Fibroblast of villous mesenchyme (primary cell): ENCODE data around the gene ZEB2. TPM values are rescaled to one million over a fixed set of nuclear protein-coding genes. Genes with fewer than 3 reads are reported as not detected.

Source experiments
- DNase-seq: peaks from one replicate; pipeline ENCODE4 v3.0.0-alpha.2; 2010; ENCODE audit warnings: low read depth
- H3K4me3 ChIP-seq: 2 replicates; pipeline ENCODE4 v1.5.1; 2011; ENCODE audit warnings: low read depth, mild to moderate bottlenecking, low read length
- total RNA-seq: library from RNA; depleted of rRNA; stranded (reverse); fragments of >200 nt; gene quantifications from 2 replicates; pipeline ENCODE4 v1.2.3, GENCODE V29; 2012
- TF ChIP-seq, protein P1 (sequence below): IDR thresholded peaks from 2 replicates; pipeline ENCODE4 v1.5.1; 2012; ENCODE audit warnings: low read depth, mild to moderate bottlenecking, low read length; ENCODE audit not compliant: insufficient read depth

Gene ZEB2
- total RNA-seq, 1 donor = 50.1 TPM

DNA sequence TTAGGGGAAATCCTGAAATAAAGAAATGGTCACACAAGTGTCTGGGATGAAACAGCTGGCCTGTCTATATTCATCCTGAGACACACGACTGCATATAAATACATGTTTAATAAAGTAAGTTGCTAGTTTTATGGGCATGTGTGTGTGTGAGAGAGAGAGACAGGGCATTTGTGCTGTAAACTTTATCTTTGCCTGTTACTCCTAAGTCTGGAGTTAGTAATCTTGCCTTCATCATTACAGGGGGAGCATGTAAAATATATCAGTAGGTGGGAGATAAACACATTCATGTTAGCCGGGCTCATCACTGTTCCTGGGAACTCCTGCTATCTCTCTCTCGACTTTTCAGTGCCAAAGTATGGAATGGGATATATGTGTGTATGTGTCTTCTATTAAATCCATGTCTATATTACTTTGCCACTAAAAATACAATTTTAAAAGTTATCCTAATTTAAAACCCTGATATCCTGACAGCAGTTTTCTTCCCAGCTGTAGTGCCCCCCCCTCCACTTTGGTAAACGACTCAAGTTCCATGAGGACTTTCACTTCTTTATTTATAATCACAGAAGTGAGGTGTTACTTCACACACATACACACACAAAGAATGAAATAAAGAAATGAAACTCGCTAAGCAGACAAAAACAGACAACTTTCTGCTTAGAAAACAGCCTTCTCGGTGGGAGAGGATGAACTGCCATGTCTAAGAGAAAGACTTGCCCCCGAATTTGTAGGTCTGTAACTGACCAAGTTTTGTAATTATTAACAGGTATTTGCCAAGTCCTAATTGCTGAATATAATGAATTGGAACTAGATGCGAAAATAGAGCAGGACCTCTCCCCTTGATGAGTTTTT is 947 bp downstream of the ZEB2 start:
- TF ChIP-seq, protein P1, sequence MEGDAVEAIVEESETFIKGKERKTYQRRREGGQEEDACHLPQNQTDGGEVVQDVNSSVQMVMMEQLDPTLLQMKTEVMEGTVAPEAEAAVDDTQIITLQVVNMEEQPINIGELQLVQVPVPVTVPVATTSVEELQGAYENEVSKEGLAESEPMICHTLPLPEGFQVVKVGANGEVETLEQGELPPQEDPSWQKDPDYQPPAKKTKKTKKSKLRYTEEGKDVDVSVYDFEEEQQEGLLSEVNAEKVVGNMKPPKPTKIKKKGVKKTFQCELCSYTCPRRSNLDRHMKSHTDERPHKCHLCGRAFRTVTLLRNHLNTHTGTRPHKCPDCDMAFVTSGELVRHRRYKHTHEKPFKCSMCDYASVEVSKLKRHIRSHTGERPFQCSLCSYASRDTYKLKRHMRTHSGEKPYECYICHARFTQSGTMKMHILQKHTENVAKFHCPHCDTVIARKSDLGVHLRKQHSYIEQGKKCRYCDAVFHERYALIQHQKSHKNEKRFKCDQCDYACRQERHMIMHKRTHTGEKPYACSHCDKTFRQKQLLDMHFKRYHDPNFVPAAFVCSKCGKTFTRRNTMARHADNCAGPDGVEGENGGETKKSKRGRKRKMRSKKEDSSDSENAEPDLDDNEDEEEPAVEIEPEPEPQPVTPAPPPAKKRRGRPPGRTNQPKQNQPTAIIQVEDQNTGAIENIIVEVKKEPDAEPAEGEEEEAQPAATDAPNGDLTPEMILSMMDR = no peak
- DNase-seq = peak; percentile 64
- H3K4me3 ChIP-seq = peak overlapping the region; percentile 81

DNA sequence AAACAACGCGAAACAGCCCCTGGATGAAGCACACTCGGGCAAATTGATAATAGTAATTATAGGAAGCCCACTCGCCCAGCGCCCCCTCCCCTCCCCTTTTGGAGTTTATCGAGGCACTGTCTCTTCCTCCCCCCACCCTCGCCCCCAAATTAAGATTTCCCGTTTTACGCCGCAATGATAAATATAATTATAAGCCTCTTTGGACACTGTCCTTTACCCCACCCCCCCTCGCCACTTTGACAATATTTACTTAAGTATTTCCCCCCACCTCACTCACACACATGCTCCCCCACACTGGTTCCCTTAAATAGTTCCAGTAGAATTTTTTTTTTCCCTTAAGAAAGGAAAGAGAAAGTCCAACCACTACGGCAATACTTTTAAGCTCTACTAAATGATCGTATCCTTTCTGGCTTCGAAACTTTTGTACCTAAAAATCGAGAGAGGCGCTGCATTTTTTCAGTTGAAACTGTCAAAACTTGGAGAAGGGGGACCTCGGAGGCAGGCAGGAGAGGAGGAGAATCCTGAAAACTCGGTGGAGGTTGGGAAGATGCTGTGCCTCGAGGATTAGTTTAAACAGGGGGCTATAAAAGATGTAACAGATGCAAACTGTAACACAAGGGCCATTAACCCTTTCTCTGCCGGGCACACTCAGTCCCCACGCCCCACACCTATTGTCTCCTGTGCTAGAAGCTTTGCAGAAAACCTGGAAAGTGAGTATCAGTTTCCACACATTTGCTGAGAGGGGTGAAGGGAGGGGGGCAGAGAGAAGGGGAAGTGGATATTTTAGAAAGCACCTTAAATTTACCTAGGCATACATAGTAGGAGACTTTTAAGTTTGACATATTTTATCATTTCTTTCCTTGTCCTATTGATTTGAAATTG is 1.8 kb downstream of the ZEB2 start:
- peak overlapping the region; percentile 81 for H3K4me3 ChIP-seq
- TF ChIP-seq, protein P1 = no peak
- peak; percentile 64 for DNase-seq

DNA sequence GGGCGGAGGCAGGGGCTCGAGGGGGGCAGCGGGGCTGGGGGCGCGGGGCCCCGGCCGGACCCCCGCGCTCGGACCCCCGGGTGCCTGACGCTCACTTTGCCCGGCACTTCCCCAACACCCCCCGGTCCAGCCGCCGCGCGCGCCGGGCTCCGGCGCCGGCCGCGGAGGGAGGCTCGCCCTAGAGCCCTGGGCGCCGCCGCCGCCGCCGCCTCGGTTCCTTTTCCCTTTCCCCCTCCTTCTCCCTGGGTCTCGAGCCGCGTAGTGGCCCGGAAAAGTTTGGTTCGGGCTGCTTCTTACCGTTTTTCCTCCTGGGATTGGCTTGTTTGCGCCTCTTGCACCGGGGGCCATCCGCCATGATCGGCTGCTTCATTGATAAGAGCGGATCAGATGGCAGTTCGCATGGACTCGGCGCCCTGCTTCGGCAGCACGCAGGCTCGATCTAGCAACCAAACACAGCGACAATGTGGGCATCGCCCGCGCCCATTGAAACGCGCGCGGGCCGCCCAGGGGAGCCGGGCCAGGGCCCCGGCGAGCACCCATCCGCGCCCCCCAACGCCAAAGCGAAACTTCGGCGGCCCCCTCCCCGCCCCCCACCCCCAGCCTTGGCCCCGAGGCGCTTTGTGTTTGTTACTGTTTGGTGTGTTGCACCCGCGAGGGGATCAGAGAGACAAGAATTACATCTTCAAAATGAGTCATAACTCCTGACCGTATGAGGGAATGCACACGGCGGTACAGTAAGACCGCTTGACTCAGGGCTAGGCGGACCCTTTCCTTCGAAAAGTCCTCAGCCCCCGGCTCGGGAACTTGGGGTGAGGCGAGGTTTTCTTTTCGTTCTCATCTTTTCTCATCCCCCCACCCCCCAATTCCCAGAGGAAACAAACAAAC is 2.7 kb downstream of the ZEB2 start:
- H3K4me3 ChIP-seq = peak overlapping the region; percentile 81

DNA sequence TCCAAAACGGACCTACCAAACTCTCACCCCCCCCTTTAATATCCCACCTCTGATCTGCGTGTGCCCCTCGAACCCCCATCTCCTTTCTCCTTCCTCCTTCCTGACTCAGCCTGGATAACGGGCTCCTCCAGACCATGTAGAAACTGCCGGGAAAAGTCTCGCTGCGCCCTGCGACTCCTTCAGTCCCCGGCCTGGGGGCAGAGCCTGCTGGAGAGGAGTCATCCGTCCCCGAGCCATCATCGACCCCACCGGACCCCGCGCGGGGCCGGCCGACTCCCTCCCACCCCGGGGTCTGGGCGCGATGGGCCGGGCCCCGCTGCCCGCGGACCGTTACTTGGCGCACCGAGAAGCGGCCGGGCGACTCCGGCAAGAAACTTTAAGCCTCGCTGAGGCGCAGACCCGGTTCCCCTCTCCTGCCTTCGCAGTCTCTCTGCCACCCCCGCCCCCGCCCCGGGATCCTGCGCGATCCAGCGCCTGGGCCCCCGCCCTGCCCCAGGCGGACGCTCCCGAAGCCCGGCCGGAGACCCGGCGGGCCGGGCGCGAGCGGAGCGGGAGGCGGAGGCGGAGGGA is 3.4 kb downstream of the ZEB2 start:
- TF ChIP-seq, protein P1 = no peak
- peak; percentile 40 for DNase-seq
- peak overlapping the region; percentile 81 for H3K4me3 ChIP-seq

More for the DNA sequence above, 2.7 kb downstream of the ZEB2 start:
- DNase-seq = peak; percentile 96
- TF ChIP-seq, protein P1 = no peak

DNA sequence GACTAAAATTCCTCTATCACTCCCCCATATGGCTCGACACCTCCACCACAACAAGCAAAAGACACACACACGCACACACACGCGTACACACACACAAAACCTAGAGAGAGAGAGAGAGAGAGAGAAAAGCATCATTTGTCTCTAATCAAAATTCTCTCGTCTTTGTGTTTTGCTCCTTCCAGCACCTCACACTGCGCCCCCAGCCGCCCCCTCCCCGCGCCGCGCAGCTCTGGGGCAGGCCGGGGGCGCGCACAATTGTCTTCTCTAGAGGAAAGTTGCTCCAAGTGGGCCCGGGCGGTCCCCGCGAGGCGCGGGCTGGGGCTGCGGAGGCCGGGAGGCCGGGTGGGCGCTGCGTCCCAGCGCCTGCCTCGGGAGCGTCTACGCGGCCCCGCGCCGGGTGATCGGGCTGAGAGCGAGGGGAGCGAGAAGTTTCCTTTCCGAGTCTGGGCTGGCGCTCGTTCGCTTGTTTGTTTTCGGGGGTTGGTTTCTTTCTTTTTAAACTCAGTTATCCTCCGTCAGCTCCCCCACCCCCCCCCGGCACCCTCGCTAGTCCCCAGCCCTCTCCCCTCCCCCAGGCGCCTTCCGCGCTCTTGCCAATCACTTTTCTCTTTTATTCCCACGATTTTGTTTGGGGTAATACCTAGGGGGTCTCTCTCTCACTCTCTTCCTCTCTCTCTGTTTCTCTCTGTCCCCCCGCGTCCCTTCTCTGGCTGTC is 4.1 kb downstream of the ZEB2 start:
- peak; percentile 64 for DNase-seq
- peak overlapping the region; percentile 81 for H3K4me3 ChIP-seq
- TF ChIP-seq, protein P1 = no peak
